Lung (tissue), 12 donors: Measurements from ENCODE around the gene ZNF525. TPM values are rescaled to one million over a fixed set of nuclear protein-coding genes. Genes with fewer than 3 reads are reported as not detected.
"Not testable (repeated sequence)": the region's sequence is repeated elsewhere in the genome, so short reads cannot be mapped to it uniquely, and the experiment has no call there.

ENCODE experiments used
- ATAC-seq: fragments of 200-7000 bp; cut with Tn5 transposase; one replicate; pipeline ENCODE4 v1.9.1; 2020; ENCODE audit warnings: moderate number of reproducible peaks; ENCODE audit not compliant: insufficient read depth, low FRiP score
- DNase-seq, 3 donors: peaks; one replicate each; pipeline ENCODE4 v3.0.0-alpha.2; 2013 to 2017
- H3K27ac ChIP-seq, 2 donors: one replicate each; pipeline ENCODE4 v1.5.1; 2013; ENCODE audit warnings: mild to moderate bottlenecking in 2 of 2, moderate library complexity in 2 of 2, control low read depth in 1 of 2, inconsistent platforms in 1 of 2, low read depth in 1 of 2, low read length in 1 of 2
- H3K27me3 ChIP-seq, 3 donors: one replicate each; pipeline ENCODE4 v1.5.1; 2013; ENCODE audit warnings: low read length in 2 of 3; ENCODE audit not compliant: control insufficient read depth in 3 of 3, insufficient read depth in 3 of 3
- H3K36me3 ChIP-seq, 4 donors: one replicate each; pipeline ENCODE4 v1.5.1; 2013; ENCODE audit warnings: low read length in 4 of 4, mild to moderate bottlenecking in 1 of 4, moderate library complexity in 1 of 4; ENCODE audit not compliant: control insufficient read depth in 4 of 4, insufficient read depth in 4 of 4
- H3K4me1 ChIP-seq, 5 donors: one replicate each; pipeline ENCODE4 v1.5.1; 2013; ENCODE audit warnings: low read length in 5 of 5, mild to moderate bottlenecking in 2 of 5, moderate library complexity in 1 of 5; ENCODE audit not compliant: control insufficient read depth in 5 of 5, insufficient read depth in 5 of 5
- H3K4me3 ChIP-seq: one replicate; pipeline ENCODE4 v1.5.1; 2013; ENCODE audit warnings: mild to moderate bottlenecking, control low read depth, moderate library complexity
- H3K9ac ChIP-seq, 2 donors: one replicate each; pipeline ENCODE4 v1.5.1; 2013; ENCODE audit warnings: low read length in 2 of 2, control low read depth in 1 of 2; ENCODE audit not compliant: insufficient read depth in 1 of 2
- H3K9me3 ChIP-seq, 4 donors: one replicate each; pipeline ENCODE4 v1.5.1; 2013; ENCODE audit warnings: low read length in 3 of 4, mild to moderate bottlenecking in 1 of 4, moderate library complexity in 1 of 4; ENCODE audit not compliant: control insufficient read depth in 4 of 4, insufficient read depth in 3 of 4
- CTCF ChIP-seq: IDR thresholded peaks from 2 replicates; pipeline ENCODE4 v1.5.1; 2012; ENCODE audit warnings: mild to moderate bottlenecking; ENCODE audit errors: control extremely low read depth, extremely low read depth
- WGBS, 2 donors: extraction: QIAGEN DNeasy Blood & Tissue Kit; methylation state at CpG; one replicate each; pipeline ENCODE4 v1.1.7; 2013; 5-methylcytosine and 5-hydroxymethylcytosine counted together
- polyA plus RNA-seq, 2 donors: library from polyadenylated mRNA; stranded (reverse); fragments of 200-250 nt; gene quantifications; one replicate each; pipeline ENCODE4 v1.2.1, GENCODE V29; 2013
- total RNA-seq, 2 donors: library from RNA; depleted of rRNA in 1 of 2; stranded (reverse); fragments of >200 nt in 1 of 2; gene quantifications; one replicate each; pipeline ENCODE4 v1.2.1, GENCODE V29; 2014 to 2021
- donor health status: control.
- donor health status: control.
- donor health status: Bipolar disorder and iron deficiency.
- donor health status: healthy.
- donor health status: DM: yes; HTN: yes; CAD: no.

Gene ZNF525
- total and polyA plus RNA-seq, 4 donors = 3.2 to 19.7 (median 5.6) TPM

- DNase-seq (no peak), ATAC-seq (no peak)
- H3K4me1 ChIP-seq = no peaks in the 10 kb centered on the region
- no peak for TF ChIP-seq CTCF
- no peak overlapping the region for H3K27ac ChIP-seq
- peaks cover 0 to 28% (median 18%) of the 10 kb centered on the region in 4 donors for H3K9me3 ChIP-seq
- no peaks in the 10 kb centered on the region for H3K27me3 ChIP-seq
- H3K4me3 ChIP-seq = no peak overlapping the region
- H3K36me3 ChIP-seq = peaks cover 0 to 9% (median 4%) of the 10 kb centered on the region in 4 donors
- WGBS, 2 donors = 62 to 71% methylated on average over 34 to 35 of the region's 35 CpGs
- H3K9ac ChIP-seq = no peak overlapping the region
Measured at GRCh38 chr19:53357821-53358581, 7.5 kb upstream of the ZNF525 start.

GRCh38 chr19:53360056-53360455 is 5.4 kb upstream of the ZNF525 start:
- H3K9me3 ChIP-seq = peaks cover 0 to 24% (median 7%) of the 10 kb centered on the region in 4 donors
- ATAC-seq, H3K4me1 ChIP-seq, H3K27me3 ChIP-seq, DNase-seq, H3K27ac ChIP-seq, H3K4me3 ChIP-seq, H3K36me3 ChIP-seq, H3K9ac ChIP-seq: not testable (repeated sequence)
- WGBS, 2 donors = 90 to 94% methylated on average over 5 to 10 of the region's 10 CpGs

GRCh38 chr19:53365899-53366493 is 491 bp downstream of the ZNF525 start:
- WGBS, 2 donors = 0 to 1% methylated on average over 23 to 29 of the region's 32 CpGs
- no peak for TF ChIP-seq CTCF
- Histone ChIP-seq H3K9ac (peak overlapping the region; percentile 25 to 58), H3K9me3 (peaks cover 0 to 3% (median 0%) of the 10 kb centered on the region in 4 donors), H3K36me3 (peaks cover 0 to 1% (median 0%) of the 10 kb centered on the region in 4 donors), H3K27ac (peak overlapping the region; percentile 40 to 82), H3K4me3 (peak overlapping the region; percentile 66), H3K27me3 (no peaks in the 10 kb centered on the region), H3K4me1 (peaks cover 0 to 10% (median 0%) of the 10 kb centered on the region in 5 donors)
- DNase-seq (peak in 1 of 3 donors; percentile 26), ATAC-seq (no peak)

GRCh38 chr19:53372196-53372595 is 6.7 kb downstream of the ZNF525 start:
- H3K4me1 ChIP-seq = peaks cover 0 to 2% (median 0%) of the 10 kb centered on the region in 5 donors
- H3K9ac ChIP-seq = no peak overlapping the region
- ATAC-seq = no peak
- no peak overlapping the region for H3K27ac ChIP-seq
- H3K4me3 ChIP-seq = no peak overlapping the region
- no peak for DNase-seq
- H3K36me3 ChIP-seq = peaks cover 0 to 13% (median 4%) of the 10 kb centered on the region in 4 donors
- H3K27me3 ChIP-seq = no peaks in the 10 kb centered on the region
- peaks cover 0 to 12% (median 0%) of the 10 kb centered on the region in 4 donors for H3K9me3 ChIP-seq
- 88 to 97% methylated on average over 4 of the region's 4 CpGs for WGBS, 2 donors
- no peak for TF ChIP-seq CTCF
